ENCODE results near the gene CNKSR3.

The CNKSR3 gene

GRCh38 chr6:154500769-154501577, 9.5 kb downstream of the CNKSR3 start:
- DNase-seq: no peak

GRCh38 chr6:154499855-154500589, 10.5 kb downstream of the CNKSR3 start:
- DNase-seq: no peak

- no peak for DNase-seq
Observed at GRCh38 chr6:154498340-154498934, 12.0 kb downstream of the CNKSR3 start.

GRCh38 chr6:154496793-154497517, 13.5 kb downstream of the CNKSR3 start:
- no peak for DNase-seq

GRCh38 chr6:154496186-154496585, 14.3 kb downstream of the CNKSR3 start:
- no peak for DNase-seq

- no peak for DNase-seq
Observed at GRCh38 chr6:154494592-154495311, 15.7 kb downstream of the CNKSR3 start.

- DNase-seq: no peak
Observed at GRCh38 chr6:154491567-154492470, 18.7 kb downstream of the CNKSR3 start.

GRCh38 chr6:154489822-154490221, 20.7 kb downstream of the CNKSR3 start:
- DNase-seq: no peak

GRCh38 chr6:154488802-154489437, 21.6 kb downstream of the CNKSR3 start:
- no peak for DNase-seq

GRCh38 chr6:154488248-154488593, 22.3 kb downstream of the CNKSR3 start:
- no peak for DNase-seq

GRCh38 chr6:154487367-154488247, 22.9 kb downstream of the CNKSR3 start:
- DNase-seq: no peak

GRCh38 chr6:154485815-154486214, 24.7 kb downstream of the CNKSR3 start:
- DNase-seq: no peak

GRCh38 chr6:154484942-154485341, 25.5 kb downstream of the CNKSR3 start:
- DNase-seq: no peak

GRCh38 chr6:154482858-154483257, 27.6 kb downstream of the CNKSR3 start:
- no peak for DNase-seq

- DNase-seq: no peak
Observed at GRCh38 chr6:154481521-154482013, 28.9 kb downstream of the CNKSR3 start.

GRCh38 chr6:154479771-154480639, 30.5 kb downstream of the CNKSR3 start:
- no peak for DNase-seq

GRCh38 chr6:154479351-154479769, 31.1 kb downstream of the CNKSR3 start:
- no peak for DNase-seq

GRCh38 chr6:154478701-154479060, 31.8 kb downstream of the CNKSR3 start:
- no peak for DNase-seq
